ENCODE results near the gene SCRN1.

DNA sequence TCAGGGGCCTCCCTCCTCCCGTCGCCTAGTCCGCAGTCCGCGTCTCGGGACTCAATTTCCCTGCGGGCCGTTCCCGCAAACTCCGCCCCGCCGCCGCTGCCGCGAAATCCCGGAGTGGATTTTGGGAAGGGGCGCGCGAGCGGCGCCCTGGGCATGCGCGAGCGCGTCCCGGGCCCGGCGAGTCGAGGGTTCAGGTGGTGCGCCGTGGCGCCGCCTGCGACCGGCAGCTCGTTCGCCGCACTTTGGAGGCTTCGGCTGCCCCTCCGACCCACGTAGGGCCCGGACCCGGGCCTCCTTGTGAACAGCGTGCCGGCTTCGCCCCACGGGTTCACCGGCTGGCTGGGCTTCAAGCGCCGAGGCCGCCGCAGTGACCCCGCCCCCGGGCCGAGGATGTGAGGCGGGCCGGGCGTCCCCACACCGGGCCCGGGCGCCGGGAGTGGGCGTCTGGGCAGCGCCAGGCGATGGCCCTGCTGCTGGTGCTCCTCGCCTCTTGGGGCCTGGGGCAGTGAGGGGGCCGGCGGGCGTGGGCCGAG lies 38.7 kb upstream of the SCRN1 start, which contains the start of gene PLEKHA8:
- TF ChIP-seq, protein P1, sequence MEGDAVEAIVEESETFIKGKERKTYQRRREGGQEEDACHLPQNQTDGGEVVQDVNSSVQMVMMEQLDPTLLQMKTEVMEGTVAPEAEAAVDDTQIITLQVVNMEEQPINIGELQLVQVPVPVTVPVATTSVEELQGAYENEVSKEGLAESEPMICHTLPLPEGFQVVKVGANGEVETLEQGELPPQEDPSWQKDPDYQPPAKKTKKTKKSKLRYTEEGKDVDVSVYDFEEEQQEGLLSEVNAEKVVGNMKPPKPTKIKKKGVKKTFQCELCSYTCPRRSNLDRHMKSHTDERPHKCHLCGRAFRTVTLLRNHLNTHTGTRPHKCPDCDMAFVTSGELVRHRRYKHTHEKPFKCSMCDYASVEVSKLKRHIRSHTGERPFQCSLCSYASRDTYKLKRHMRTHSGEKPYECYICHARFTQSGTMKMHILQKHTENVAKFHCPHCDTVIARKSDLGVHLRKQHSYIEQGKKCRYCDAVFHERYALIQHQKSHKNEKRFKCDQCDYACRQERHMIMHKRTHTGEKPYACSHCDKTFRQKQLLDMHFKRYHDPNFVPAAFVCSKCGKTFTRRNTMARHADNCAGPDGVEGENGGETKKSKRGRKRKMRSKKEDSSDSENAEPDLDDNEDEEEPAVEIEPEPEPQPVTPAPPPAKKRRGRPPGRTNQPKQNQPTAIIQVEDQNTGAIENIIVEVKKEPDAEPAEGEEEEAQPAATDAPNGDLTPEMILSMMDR (IDR thresholded peaks at IDR 0.05), result no peak
- peak in 1 of 3 donors; percentile 88 for TF ChIP-seq POLR2A (IDR thresholded peaks at IDR 0.05)
